Mucosa of stomach (tissue), 1 donor: Measurements from ENCODE around the gene TINAGL1.

ENCODE experiments used
- H3K27me3 ChIP-seq: one replicate; pipeline ENCODE4 v1.7.0; 2013; ENCODE audit warnings: mild to moderate bottlenecking, low read length; ENCODE audit not compliant: control insufficient read depth, insufficient read depth
- H3K36me3 ChIP-seq: one replicate; pipeline ENCODE4 v1.7.0; 2013; ENCODE audit warnings: low read length; ENCODE audit not compliant: control insufficient read depth, insufficient read depth
- H3K4me1 ChIP-seq: one replicate; pipeline ENCODE4 v1.7.0; 2013; ENCODE audit warnings: mild to moderate bottlenecking, low read length; ENCODE audit not compliant: control insufficient read depth, insufficient read depth
- H3K4me3 ChIP-seq: one replicate; pipeline ENCODE4 v1.7.0; 2013; ENCODE audit warnings: low read length
- H3K9ac ChIP-seq: one replicate; pipeline ENCODE4 v1.7.0; 2013; ENCODE audit warnings: mild to moderate bottlenecking, low read length, moderate library complexity
- H3K9me3 ChIP-seq: one replicate; pipeline ENCODE4 v1.7.0; 2013; ENCODE audit warnings: mild to moderate bottlenecking, low read length, moderate library complexity; ENCODE audit not compliant: control insufficient read depth
- donor health status: Pancreatic carcinoma.

TINAGL1 gene

GRCh38 chr1:31576201-31576669 lies at the start of gene TINAGL1:
Gene TINAGL1 (plus strand): TSS chr1:31576515. CDS start chr1:31577149, 634 bp downstream.
- peak within 1 kb of the TSS; percentile 96 for H3K9ac ChIP-seq
- peaks cover 64% of the 10 kb centered on the region for H3K4me1 ChIP-seq
- H3K4me3 ChIP-seq, result peak within 1 kb of the TSS; percentile 23
- peaks cover 5% of the 10 kb centered on the region for H3K27me3 ChIP-seq
- no peaks in the 10 kb centered on the region for H3K36me3 ChIP-seq
- H3K9me3 ChIP-seq, result no peaks in the 10 kb centered on the region

GRCh38 chr1:31529999-31530684 lies 46.2 kb upstream of the TINAGL1 start:
- Histone ChIP-seq H3K9ac (no peak overlapping the region), H3K9me3 (no peaks in the 10 kb centered on the region), H3K36me3 (no peaks in the 10 kb centered on the region), H3K27me3 (no peaks in the 10 kb centered on the region), H3K4me3 (no peak overlapping the region), H3K4me1 (no peaks in the 10 kb centered on the region)

- H3K4me3 ChIP-seq, result no peak overlapping the region
- H3K4me1 ChIP-seq, result peaks cover 4% of the 10 kb centered on the region
- H3K9me3 ChIP-seq, result no peaks in the 10 kb centered on the region
- H3K27me3 ChIP-seq, result no peaks in the 10 kb centered on the region
- H3K9ac ChIP-seq, result no peak overlapping the region
- no peaks in the 10 kb centered on the region for H3K36me3 ChIP-seq
Observed at GRCh38 chr1:31531177-31531999, 44.9 kb upstream of the TINAGL1 start.

- H3K4me3 ChIP-seq, result no peak overlapping the region
- H3K9me3 ChIP-seq, result no peaks in the 10 kb centered on the region
- H3K27me3 ChIP-seq, result no peaks in the 10 kb centered on the region
- H3K4me1 ChIP-seq, result peaks cover 6% of the 10 kb centered on the region
- H3K9ac ChIP-seq, result no peak overlapping the region
- no peaks in the 10 kb centered on the region for H3K36me3 ChIP-seq
Observed at GRCh38 chr1:31532173-31532572, 44.1 kb upstream of the TINAGL1 start.

- Histone ChIP-seq H3K27me3 (no peaks in the 10 kb centered on the region), H3K36me3 (no peaks in the 10 kb centered on the region), H3K4me3 (no peak overlapping the region), H3K9ac (no peak overlapping the region), H3K9me3 (no peaks in the 10 kb centered on the region), H3K4me1 (peaks cover 6% of the 10 kb centered on the region)
Observed at GRCh38 chr1:31535561-31535960, 40.8 kb upstream of the TINAGL1 start.

GRCh38 chr1:31539329-31539728 lies 37.0 kb upstream of the TINAGL1 start:
- Histone ChIP-seq H3K36me3 (no peaks in the 10 kb centered on the region), H3K4me3 (no peak overlapping the region), H3K4me1 (peaks cover 10% of the 10 kb centered on the region), H3K9ac (no peak overlapping the region), H3K9me3 (no peaks in the 10 kb centered on the region), H3K27me3 (no peaks in the 10 kb centered on the region)

GRCh38 chr1:31541194-31541593 lies 35.1 kb upstream of the TINAGL1 start:
- Histone ChIP-seq H3K9me3 (no peaks in the 10 kb centered on the region), H3K4me3 (no peak overlapping the region), H3K36me3 (no peaks in the 10 kb centered on the region), H3K27me3 (no peaks in the 10 kb centered on the region), H3K9ac (no peak overlapping the region), H3K4me1 (peaks cover 7% of the 10 kb centered on the region)

- Histone ChIP-seq H3K4me1 (peaks cover 19% of the 10 kb centered on the region), H3K36me3 (no peaks in the 10 kb centered on the region), H3K9me3 (no peaks in the 10 kb centered on the region), H3K27me3 (no peaks in the 10 kb centered on the region), H3K4me3 (no peak overlapping the region), H3K9ac (no peak overlapping the region)
Observed at GRCh38 chr1:31545927-31546540, 30.3 kb upstream of the TINAGL1 start.

- Histone ChIP-seq H3K27me3 (no peaks in the 10 kb centered on the region), H3K4me3 (no peak overlapping the region), H3K36me3 (no peaks in the 10 kb centered on the region), H3K9me3 (no peaks in the 10 kb centered on the region), H3K9ac (no peak overlapping the region), H3K4me1 (peaks cover 15% of the 10 kb centered on the region)
Observed at GRCh38 chr1:31548534-31548906, 27.8 kb upstream of the TINAGL1 start.

- Histone ChIP-seq H3K4me1 (peaks cover 15% of the 10 kb centered on the region), H3K9ac (no peak overlapping the region), H3K27me3 (no peaks in the 10 kb centered on the region), H3K4me3 (no peak overlapping the region), H3K36me3 (no peaks in the 10 kb centered on the region), H3K9me3 (no peaks in the 10 kb centered on the region)
Observed at GRCh38 chr1:31548907-31549808, 27.2 kb upstream of the TINAGL1 start.

GRCh38 chr1:31549809-31550620 lies 26.3 kb upstream of the TINAGL1 start:
- H3K4me1 ChIP-seq, result peaks cover 15% of the 10 kb centered on the region
- no peaks in the 10 kb centered on the region for H3K27me3 ChIP-seq
- no peaks in the 10 kb centered on the region for H3K36me3 ChIP-seq
- H3K9ac ChIP-seq, result no peak overlapping the region
- H3K4me3 ChIP-seq, result no peak overlapping the region
- no peaks in the 10 kb centered on the region for H3K9me3 ChIP-seq
